IMR-90 (cell line): ENCODE data around the gene MDM4. TPM values are rescaled to one million over a fixed set of nuclear protein-coding genes. Genes with fewer than 3 reads are reported as not detected.
A peak's percentile ranks its signal among the peaks of the same experiment; 100 is the strongest.

ENCODE experiments used
- ATAC-seq: fragments of 200-7000 bp; cut with Tn5 transposase; 2 replicates; pipeline ENCODE4 v1.9.1; 2020; ENCODE audit warnings: low read depth, mild to moderate bottlenecking, moderate library complexity
- BruUV-seq: library from RNA; stranded (reverse); fragments of 400-500 nt; replicated peaks from 2 replicates; lab custom pipeline; 2021; lab: Mats Ljungman, UMichigan
- CTCF ChIA-PET: fragments of 300-600 bp; formaldehyde crosslinking; extraction: SDS; loops from one replicate; lab custom pipeline; 2021; ENCODE audit warnings: antibody characterized with exemption; lab: Yijun Ruan, JAX
- POLR2A ChIA-PET: fragments of 300-600 bp; sonication (Branson Sonifier 250); formaldehyde crosslinking; loops from one replicate; lab custom pipeline; 2022; ENCODE audit warnings: antibody characterized with exemption; ENCODE audit not compliant: unreplicated experiment; lab: Charles Lee
- DNase-seq: peaks from one replicate; pipeline ENCODE4 v3.0.0; 2013
- H2AFZ ChIP-seq: replicated peaks from 2 replicates; pipeline ENCODE3; 2013; ENCODE audit warnings: low read length, mild to moderate bottlenecking; ENCODE audit not compliant: poor library complexity
- H2AK5ac ChIP-seq: 2 replicates; pipeline ENCODE4 v1.6.1; 2013; ENCODE audit warnings: low read depth, low read length, inconsistent platforms
- H2AK9ac ChIP-seq: replicated peaks from 2 replicates; pipeline ENCODE3; 2013; ENCODE audit warnings: mild to moderate bottlenecking, low read depth, low read length, moderate library complexity; ENCODE audit not compliant: poor library complexity
- H2BK120ac ChIP-seq: 2 replicates; pipeline ENCODE4 v1.6.1; 2013; ENCODE audit warnings: low read depth, low read length, inconsistent platforms
- H2BK15ac ChIP-seq: 3 replicates; pipeline ENCODE4 v1.6.1; 2013; ENCODE audit warnings: low read depth, low read length, inconsistent platforms
- H2BK20ac ChIP-seq: 2 replicates; pipeline ENCODE4 v1.6.1; 2013; ENCODE audit warnings: low read depth, mild to moderate bottlenecking, inconsistent platforms, low read length, moderate library complexity
- H2BK5ac ChIP-seq: 2 replicates; pipeline ENCODE4 v1.6.1; 2013; ENCODE audit warnings: mild to moderate bottlenecking, low read depth, low read length, inconsistent platforms; ENCODE audit not compliant: poor library complexity, severe bottlenecking
- H3K14ac ChIP-seq: replicated peaks from 2 replicates; pipeline ENCODE4 v1.6.1; 2013; ENCODE audit warnings: low read depth, low read length, inconsistent platforms
- H3K18ac ChIP-seq: 2 replicates; pipeline ENCODE4 v1.6.1; 2013; ENCODE audit warnings: low read depth, low read length, control low read depth
- H3K23ac ChIP-seq: 2 replicates; pipeline ENCODE4 v1.6.1; 2013; ENCODE audit warnings: low read depth, low read length, inconsistent platforms
- H3K27ac ChIP-seq: 2 replicates; pipeline ENCODE4 v1.5.1; 2013; ENCODE audit warnings: mild to moderate bottlenecking, control low read depth, low read length; ENCODE audit not compliant: insufficient read depth
- H3K27me3 ChIP-seq: 2 replicates; pipeline ENCODE4 v1.6.1; 2013; ENCODE audit warnings: low read length; ENCODE audit not compliant: control insufficient read depth, insufficient read depth
- H3K36me3 ChIP-seq: 2 replicates; pipeline ENCODE4 v1.6.1; 2013; ENCODE audit warnings: low read length, mixed read lengths; ENCODE audit not compliant: control insufficient read depth, insufficient read depth
- H3K4ac ChIP-seq: 2 replicates; pipeline ENCODE4 v1.6.1; 2013; ENCODE audit warnings: low read depth, low read length, inconsistent platforms
- H3K4me1 ChIP-seq: 2 replicates; pipeline ENCODE4 v1.6.1; 2013; ENCODE audit warnings: low read length, mixed read lengths; ENCODE audit not compliant: control insufficient read depth, insufficient read depth
- H3K4me2 ChIP-seq: 2 replicates; pipeline ENCODE4 v1.6.1; 2013; ENCODE audit warnings: low read depth, mild to moderate bottlenecking, control low read depth, low read length, moderate library complexity
- H3K4me3 ChIP-seq: 2 replicates; pipeline ENCODE4 v1.5.1; 2013; ENCODE audit warnings: low read depth, mild to moderate bottlenecking, control low read depth, low read length, moderate library complexity; ENCODE audit not compliant: insufficient read depth
- H3K56ac ChIP-seq: 2 replicates; pipeline ENCODE4 v1.6.1; 2013; ENCODE audit warnings: low read length, inconsistent platforms; ENCODE audit not compliant: insufficient read depth; ENCODE audit errors: extremely low read depth
- H3K79me1 ChIP-seq, 2 experiments: 2 replicates each; pipeline ENCODE4 v1.6.1; 2013; ENCODE audit warnings: low read length in 2 of 2, inconsistent platforms in 1 of 2, low read depth in 1 of 2
- H3K9ac ChIP-seq: 2 replicates; pipeline ENCODE4 v1.6.1; 2013; ENCODE audit warnings: low read depth, low read length, control low read depth
- H3K9me1 ChIP-seq: 2 replicates; pipeline ENCODE4 v1.6.1; 2013; ENCODE audit warnings: low read length, inconsistent platforms; ENCODE audit not compliant: insufficient read depth
- H3K9me3 ChIP-seq: 2 replicates; pipeline ENCODE4 v1.6.1; 2013; ENCODE audit warnings: low read length; ENCODE audit not compliant: control insufficient read depth, insufficient read depth
- H4K20me1 ChIP-seq: 2 replicates; pipeline ENCODE4 v1.6.1; 2013; ENCODE audit warnings: low read length, inconsistent platforms; ENCODE audit not compliant: insufficient read depth
- H4K5ac ChIP-seq: 2 replicates; pipeline ENCODE4 v1.6.1; 2013; ENCODE audit warnings: mild to moderate bottlenecking, low read depth, low read length, control low read depth
- H4K8ac ChIP-seq, 2 experiments: 2 replicates each; pipeline ENCODE4 v1.6.1; 2013; ENCODE audit warnings: low read depth in 2 of 2, low read length in 2 of 2, control low read depth in 1 of 2, inconsistent platforms in 1 of 2
- H4K91ac ChIP-seq: 2 replicates; pipeline ENCODE4 v1.6.1; 2013; ENCODE audit warnings: low read depth, low read length, inconsistent platforms; ENCODE audit not compliant: insufficient read depth
- CEBPB ChIP-seq: IDR thresholded peaks from 2 replicates; pipeline ENCODE4 v1.6.1; 2012; ENCODE audit warnings: low read depth, low read length, improper control_type of control experiment
- MAFK ChIP-seq: IDR thresholded peaks from 2 replicates; pipeline ENCODE4 v1.6.1; 2012; ENCODE audit warnings: low read depth, low read length, improper control_type of control experiment
- RFX5 ChIP-seq: IDR thresholded peaks from 2 replicates; pipeline ENCODE4 v1.8.0; 2012; ENCODE audit warnings: low read depth, mild to moderate bottlenecking, low read length, moderate library complexity
- WGBS, 2 experiments: methylation state at CpG; one replicate each; pipeline versions ENCODE4 v1.1.5 to v1.1.7; 2013; ENCODE audit warnings: missing lambda C conversion rate in 2 of 2; ENCODE audit not compliant: insufficient read length in 1 of 2; ENCODE audit errors: extremely low coverage in 2 of 2; 5-methylcytosine and 5-hydroxymethylcytosine counted together
- dilution Hi-C: fragments of 300-500 bp; cut with HindIII; formaldehyde crosslinking; loops from one replicate; pipeline ENCODE4 v1.14.3; 2018; ENCODE audit warnings: low sequenced_read_pairs; ENCODE audit not compliant: unreplicated experiment
- in situ Hi-C: fragments of 300-500 bp; cut with MboI; formaldehyde crosslinking; loops from 3 replicates; pipeline ENCODE4 v1.14.3; 2019; ENCODE audit warnings: low sequenced_read_pairs, inconsistent platforms, mixed read lengths
- intact Hi-C: fragments of 100-400 bp; cut with micrococcal nuclease; formaldehyde crosslinking; loops from 2 replicates; pipeline ENCODE4 v1.10.0; 2022
- polyA plus RNA-seq, 3 experiments: library from polyadenylated mRNA; depleted of rRNA; stranded (reverse); fragments of >200 nt; gene quantifications; 2 replicates each; pipeline ENCODE4 v1.2.3, GENCODE V29; 2012; ENCODE audit warnings: low replicate concordance in 1 of 3
- total RNA-seq: library from RNA; depleted of rRNA; stranded (reverse); fragments of >200 nt; gene quantifications from 2 replicates; pipeline ENCODE4 v1.2.3, GENCODE V29; 2012

MDM4 gene
- total and polyA plus RNA-seq, 2 of the 4 experiments (the other 2 are of a cell fraction), result 7.4 to 20.1 TPM

GRCh38 chr1:204544321-204544720 is 28.1 kb downstream of the MDM4 start:
- H3K56ac ChIP-seq, result no peak overlapping the region
- H3K4ac ChIP-seq, result no peak overlapping the region
- peaks cover 5 to 9% of the 10 kb centered on the region in 2 experiments for H3K79me1 ChIP-seq
- H4K91ac ChIP-seq, result no peak overlapping the region
- no peak overlapping the region for H3K18ac ChIP-seq
- H2AK5ac ChIP-seq, result no peak overlapping the region
- no peaks in the 10 kb centered on the region for H3K9me3 ChIP-seq
- TF ChIP-seq MAFK (no peak), RFX5 (no peak), CEBPB (0 out of 2 replicates have a peak, but pooled peaks have one; percentile 7)
- ChIA-PET POLR2A (no interaction called here), CTCF (interaction anchor here (2.6 kb wide), 1 partner anchor 263 kb away, joined by 12 read pairs; no protein-coding TSS in a partner anchor)
- H3K4me3 ChIP-seq, result no peak overlapping the region
- peaks cover 35% of the 10 kb centered on the region for H3K36me3 ChIP-seq
- no peak overlapping the region for H3K9ac ChIP-seq
- H3K4me2 ChIP-seq, result no peak overlapping the region
- no peak overlapping the region for H2BK5ac ChIP-seq
- no peak overlapping the region for H3K27ac ChIP-seq
- H3K23ac ChIP-seq, result no peak overlapping the region
- DNase-seq (peak; percentile 54), ATAC-seq (no peak; the same call in 1 of the 2 replicates)
- no peaks in the 10 kb centered on the region for H4K20me1 ChIP-seq
- intact Hi-C loops, result loop anchor here (10.0 kb wide), 1 partner anchor 550 kb away; no protein-coding TSS in a partner anchor
- H3K4me1 ChIP-seq, result no peaks in the 10 kb centered on the region
- H3K14ac ChIP-seq, result no peak overlapping the region
- H2AK9ac ChIP-seq, result no peak overlapping the region
- H4K8ac ChIP-seq, result no peak overlapping the region
- H2BK120ac ChIP-seq, result no peak overlapping the region
- no peak overlapping the region for H4K5ac ChIP-seq
- no peak overlapping the region for H2AFZ ChIP-seq
- no CpG with 5 or more reads among the region's 2 CpGs for WGBS, 2 experiments
- BruUV-seq, result no TSS peak
- no peak overlapping the region for H2BK20ac ChIP-seq
- H3K9me1 ChIP-seq, result no peaks in the 10 kb centered on the region
- dilution Hi-C loops, result no loop called here
- no peak overlapping the region for H2BK15ac ChIP-seq
- in situ Hi-C loops, result no loop called here
- H3K27me3 ChIP-seq, result no peaks in the 10 kb centered on the region
